ENCODE data around the gene RFX7.

DNA sequence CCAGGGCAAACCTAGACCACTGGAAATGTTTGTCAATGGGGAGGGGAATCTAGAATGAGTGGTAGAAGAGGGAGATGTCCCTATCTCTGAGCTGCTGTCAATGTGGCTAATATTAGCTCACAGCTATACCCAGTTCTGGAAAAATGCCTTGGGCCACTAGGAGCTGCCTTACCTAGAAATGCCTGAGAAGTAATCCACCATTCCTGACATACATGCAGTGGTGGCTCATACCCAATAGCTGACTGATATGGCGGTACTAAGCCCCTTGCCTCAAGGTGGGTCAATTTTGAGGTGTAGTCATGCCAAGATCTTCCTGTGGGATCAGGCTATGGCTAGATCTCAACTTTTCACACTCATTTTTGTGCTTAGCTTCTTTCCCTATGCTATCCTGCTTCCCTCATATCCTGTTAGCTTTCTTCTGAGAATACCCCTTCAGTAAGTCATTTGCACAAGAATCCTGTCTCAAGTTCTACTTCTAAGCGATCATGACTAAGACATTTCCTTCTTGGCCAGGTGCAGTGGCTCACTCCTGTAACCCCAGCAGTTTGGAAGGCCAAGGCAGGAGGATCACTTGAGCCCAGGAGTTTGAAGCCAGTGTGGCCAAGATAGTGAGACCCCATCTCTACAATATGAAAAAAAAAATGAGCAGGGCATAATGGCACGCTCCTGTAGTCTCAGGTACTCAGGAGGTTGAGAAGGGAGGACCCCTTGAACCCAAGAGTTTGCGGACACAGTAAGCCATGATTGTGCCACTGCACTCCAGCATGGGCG lies 49.1 kb upstream of the RFX7 start:
- no peak for TF ChIP-seq POLR2A (IDR thresholded peaks at IDR 0.05; ENCODE audit: low read depth, low read length)
- TF ChIP-seq POLR2AphosphoS5 (IDR thresholded peaks at IDR 0.05; ENCODE audit: low read depth, low read length), result no peak
- TF ChIP-seq TAF1 (IDR thresholded peaks at IDR 0.05; ENCODE audit: borderline replicate concordance, low read depth, low read length), result no peak

All from GM12892 (cell line).